Vein endothelial cell (primary cell): ENCODE results near the gene LIN28B. TPM values are rescaled to one million over a fixed set of nuclear protein-coding genes. Genes with fewer than 3 reads are reported as not detected.

Experiments used
- small RNA-seq: library from RNA; depleted of rRNA; stranded (forward); fragments of <200 nt; gene quantifications from one replicate; pipeline ENCODE3, GENCODE V24; 2012
- total RNA-seq: library from RNA; depleted of rRNA; stranded (reverse); fragments of >200 nt; gene quantifications from 2 replicates; pipeline ENCODE4 v1.2.3, GENCODE V29; 2012

Gene LIN28B, protein sequence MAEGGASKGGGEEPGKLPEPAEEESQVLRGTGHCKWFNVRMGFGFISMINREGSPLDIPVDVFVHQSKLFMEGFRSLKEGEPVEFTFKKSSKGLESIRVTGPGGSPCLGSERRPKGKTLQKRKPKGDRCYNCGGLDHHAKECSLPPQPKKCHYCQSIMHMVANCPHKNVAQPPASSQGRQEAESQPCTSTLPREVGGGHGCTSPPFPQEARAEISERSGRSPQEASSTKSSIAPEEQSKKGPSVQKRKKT
- not detected in 2 replicates for total RNA-seq

DNA sequence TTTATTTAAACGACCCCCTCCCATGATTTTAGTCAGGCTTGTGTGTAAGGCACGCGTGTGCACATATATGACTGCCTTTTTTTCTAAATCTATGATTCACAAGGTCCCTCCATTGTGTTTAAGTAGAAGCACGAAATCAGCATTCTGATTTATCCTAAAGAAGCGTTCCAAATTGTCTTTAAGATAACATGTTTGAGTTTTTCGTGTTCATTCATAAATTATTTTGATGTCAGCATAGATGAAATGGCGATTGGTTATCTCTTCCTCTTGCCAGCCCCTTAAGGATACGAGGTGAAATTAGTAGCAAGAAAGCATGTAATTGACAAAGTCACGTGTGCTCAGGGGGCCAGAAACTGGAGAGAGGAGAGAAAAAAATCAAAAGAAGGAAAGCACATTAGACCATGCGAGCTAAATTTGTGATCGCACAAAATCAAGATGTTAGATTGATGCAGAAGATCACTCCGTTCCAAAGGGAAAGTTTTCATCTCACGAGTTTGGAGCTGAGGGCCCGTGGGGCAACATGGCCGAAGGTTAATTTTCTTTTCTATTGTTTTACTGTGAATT is at the start of gene LIN28B:
Gene LIN28B, plus strand, starts transcription at position 377 of the 564 bp plus-strand sequence. Its CDS starts 144 bp downstream, at position 521.

Small RNAs within 50 kb of the gene (small RNA-seq; reads per million reads assigned to genes)
- gene RNU6-1106P = not detected

Other genes with a start within 250 kb of the LIN28B start
- 12.3 and 14.0 TPM in 2 replicates for gene HACE1, start 97.2 kb upstream of the LIN28B start, total RNA-seq
- 1.3 and 3.0 TPM in 2 replicates for gene POPDC3, start 222.9 kb downstream of the LIN28B start, total RNA-seq